H1 (cell line): ENCODE data around the gene CACNA2D4. TPM values are rescaled to one million over a fixed set of nuclear protein-coding genes. Genes with fewer than 3 reads are reported as not detected.

Experiments used
- CTCF ChIA-PET: fragments of 300-600 bp; sonication (Branson Sonifier 250); formaldehyde crosslinking; loops from one replicate; lab custom pipeline; 2021; ENCODE audit not compliant: partially characterized antibody; lab: Charles Lee
- POLR2A ChIA-PET: fragments of 300-600 bp; sonication (Branson Sonifier 250); formaldehyde crosslinking; loops from one replicate; lab custom pipeline; 2021; ENCODE audit warnings: inconsistent platforms; ENCODE audit not compliant: partially characterized antibody; lab: Charles Lee
- DNase-seq, 2 experiments: peaks; one replicate each; pipeline versions ENCODE4 v3.0.0 to v3.0.0-alpha.2; 2010 to 2022; ENCODE audit warnings: low spot score in 2 of 2, low read depth in 1 of 2, mixed read lengths in 1 of 2
- FAIRE-seq: peaks from 2 replicates; lab custom pipeline; 2011; peaks lifted over from hg19 to GRCh38; lab: Jason Lieb, UNC
- H2AFZ ChIP-seq: 2 replicates; pipeline ENCODE4 v1.8.1; 2012; ENCODE audit warnings: low read length, inconsistent platforms
- H2AK5ac ChIP-seq: 2 replicates; pipeline ENCODE4 v1.6.1; 2013; ENCODE audit warnings: low read depth, low read length
- H2BK120ac ChIP-seq: replicated peaks from 2 replicates; pipeline ENCODE3; 2013; ENCODE audit warnings: low read depth, low read length, inconsistent platforms
- H2BK12ac ChIP-seq: 2 replicates; pipeline ENCODE4 v1.6.1; 2013; ENCODE audit warnings: low read depth, low read length
- H2BK15ac ChIP-seq: 2 replicates; pipeline ENCODE4 v1.6.1; 2013; ENCODE audit warnings: low read length
- H2BK20ac ChIP-seq: 2 replicates; pipeline ENCODE4 v1.6.1; 2013; ENCODE audit warnings: low read length
- H2BK5ac ChIP-seq: 2 replicates; pipeline ENCODE4 v1.6.1; 2013; ENCODE audit warnings: low read depth, low read length
- H3K14ac ChIP-seq: 2 replicates; pipeline ENCODE4 v1.6.1; 2013; ENCODE audit warnings: inconsistent platforms; ENCODE audit not compliant: insufficient read length
- H3K18ac ChIP-seq: 2 replicates; pipeline ENCODE4 v1.6.1; 2013; ENCODE audit warnings: low read length; ENCODE audit errors: extremely low read depth
- H3K23ac ChIP-seq: 2 replicates; pipeline ENCODE4 v1.6.1; 2013; ENCODE audit warnings: inconsistent platforms; ENCODE audit not compliant: insufficient read length
- H3K23me2 ChIP-seq: 2 replicates; pipeline ENCODE4 v1.6.1; 2013; ENCODE audit warnings: low read depth, low read length
- H3K27ac ChIP-seq: 2 replicates; pipeline ENCODE4 v1.6.1; 2011; ENCODE audit warnings: low read depth, low read length, inconsistent platforms
- H3K27me3 ChIP-seq, 4 experiments: replicated peaks in 1 of 4; 1 replicate in 1 of 4; 2 replicates in 3 of 4; pipeline versions ENCODE4 v1.6.1 to v1.8.1; 2011 to 2013; ENCODE audit warnings: low read length in 3 of 4, mild to moderate bottlenecking in 3 of 4, inconsistent platforms in 2 of 4, mixed read lengths in 2 of 4, moderate library complexity in 1 of 4; ENCODE audit not compliant: control insufficient read depth in 3 of 4, insufficient read depth in 3 of 4; ENCODE audit errors: extremely low read depth in 1 of 4
- H3K36me3 ChIP-seq, 4 experiments: 2 replicates each; pipeline versions ENCODE4 v1.6.1 to v1.8.1; 2011 to 2013; ENCODE audit warnings: mild to moderate bottlenecking in 4 of 4, low read length in 3 of 4, moderate library complexity in 2 of 4, control low read depth in 1 of 4, inconsistent platforms in 1 of 4; ENCODE audit not compliant: insufficient read depth in 4 of 4, control insufficient read depth in 2 of 4
- H3K4ac ChIP-seq: replicated peaks from 2 replicates; pipeline ENCODE3; 2013; ENCODE audit warnings: low read length, low read depth, mixed read lengths, inconsistent platforms; ENCODE audit not compliant: insufficient read length
- H3K4me1 ChIP-seq, 4 experiments: replicated peaks in 1 of 4; 1 replicate in 1 of 4; 2 replicates in 3 of 4; pipeline versions ENCODE4 v1.6.1 to v1.8.1; 2011 to 2013; ENCODE audit warnings: low read length in 3 of 4, inconsistent platforms in 2 of 4, mixed read lengths in 1 of 4; ENCODE audit not compliant: insufficient read depth in 4 of 4, control insufficient read depth in 3 of 4
- H3K4me2 ChIP-seq, 2 experiments: 2 replicates each; pipeline versions ENCODE4 v1.6.1 to v1.8.1; 2011 to 2013; ENCODE audit warnings: low read depth in 2 of 2, low read length in 2 of 2, control low read depth in 1 of 2, inconsistent platforms in 1 of 2, mild to moderate bottlenecking in 1 of 2; ENCODE audit not compliant: insufficient read depth in 1 of 2
- H3K4me3 ChIP-seq, 4 experiments: fragments of 200-600, 300-600 bp in 1 of 4; sonication (generic), shearing (Covaris generic), sonication (Bioruptor Twin) in 1 of 4; 2 replicates each; pipeline versions ENCODE4 v1.5.1 to v1.8.1; 2011 to 2016; ENCODE audit warnings: low read length in 4 of 4, low read depth in 3 of 4, control low read depth in 2 of 4, inconsistent platforms in 2 of 4, mild to moderate bottlenecking in 2 of 4, mixed read lengths in 1 of 4, moderate library complexity in 1 of 4; ENCODE audit not compliant: insufficient read depth in 2 of 4; ENCODE audit errors: extremely low read depth in 1 of 4
- H3K56ac ChIP-seq: replicated peaks from 2 replicates; pipeline ENCODE3; 2013; ENCODE audit warnings: low read depth, mild to moderate bottlenecking, mixed read lengths, low read length, inconsistent platforms; ENCODE audit not compliant: insufficient read length
- H3K79me1 ChIP-seq: 2 replicates; pipeline ENCODE4 v1.6.1; 2013; ENCODE audit warnings: low read depth, low read length, control low read depth
- H3K79me2 ChIP-seq, 2 experiments: 2 replicates each; pipeline versions ENCODE4 v1.6.1 to v1.8.1; 2012 to 2013; ENCODE audit warnings: low read length in 2 of 2, mild to moderate bottlenecking in 2 of 2, inconsistent platforms in 1 of 2; ENCODE audit not compliant: insufficient read depth in 2 of 2, control insufficient read depth in 1 of 2
- H3K9ac ChIP-seq, 4 experiments: replicated peaks in 1 of 4; 1 replicate in 1 of 4; 2 replicates in 3 of 4; pipeline versions ENCODE4 v1.6.1 to v1.8.1; 2011 to 2013; ENCODE audit warnings: low read depth in 3 of 4, low read length in 3 of 4, control low read depth in 2 of 4, mild to moderate bottlenecking in 2 of 4, moderate library complexity in 2 of 4, inconsistent platforms in 1 of 4; ENCODE audit errors: extremely low read depth in 1 of 4
- H3K9me3 ChIP-seq, 2 experiments: 2 replicates each; pipeline versions ENCODE4 v1.6.1 to v1.8.1; 2012 to 2013; ENCODE audit warnings: mild to moderate bottlenecking in 2 of 2, moderate library complexity in 2 of 2, control low read depth in 1 of 2, inconsistent platforms in 1 of 2, low read depth in 1 of 2, low read length in 1 of 2, mixed read lengths in 1 of 2; ENCODE audit not compliant: insufficient read depth in 2 of 2
- H4K20me1 ChIP-seq, 2 experiments: replicated peaks in 1 of 2; 2 replicates each; pipeline versions ENCODE3 to v1.8.1; 2011 to 2013; ENCODE audit warnings: inconsistent platforms in 2 of 2, low read length in 2 of 2, mild to moderate bottlenecking in 1 of 2; ENCODE audit not compliant: insufficient read depth in 2 of 2, control insufficient read depth in 1 of 2
- H4K5ac ChIP-seq: 2 replicates; pipeline ENCODE4 v1.6.1; 2013; ENCODE audit warnings: low read length, low read depth, mixed read lengths, inconsistent platforms; ENCODE audit not compliant: insufficient read length
- H4K8ac ChIP-seq: 2 replicates; pipeline ENCODE4 v1.8.0; 2013; ENCODE audit warnings: mild to moderate bottlenecking, moderate library complexity, low read length, inconsistent platforms; ENCODE audit not compliant: insufficient read depth; ENCODE audit errors: extremely low read depth
- H4K91ac ChIP-seq: replicated peaks from 2 replicates; pipeline ENCODE3; 2013; ENCODE audit warnings: low read length, mixed read lengths, inconsistent platforms; ENCODE audit not compliant: insufficient read length
- RXRA ChIP-seq: IDR thresholded peaks from 2 replicates; pipeline ENCODE4 v1.6.1; 2011; ENCODE audit warnings: low read depth, mild to moderate bottlenecking, low read length, moderate library complexity; ENCODE audit not compliant: insufficient read depth
- SP1 ChIP-seq: IDR thresholded peaks from 2 replicates; pipeline ENCODE4 v1.6.1; 2011; ENCODE audit warnings: low read depth, low read length
- WGBS, 2 experiments: shearing (Covaris generic) in 1 of 2; methylation state at CpG; one replicate each; pipeline versions ENCODE4 v1.1.6 to v1.1.7; 2013 to 2015; ENCODE audit warnings: low lambda C conversion rate in 2 of 2, mixed read lengths in 2 of 2, inconsistent platforms in 1 of 2, low coverage in 1 of 2, missing lambda C conversion rate in 1 of 2; ENCODE audit not compliant: insufficient replicate concordance in 2 of 2, insufficient coverage in 1 of 2, insufficient read length in 1 of 2; ENCODE audit errors: extremely low coverage in 1 of 2, missing lambda C conversion rate in 1 of 2; 5-methylcytosine and 5-hydroxymethylcytosine counted together
- polyA plus RNA-seq, 7 experiments: library from polyadenylated mRNA; depleted of rRNA in 3 of 7; stranded (reverse) in 5 of 7; unstranded in 2 of 7; fragments of >200 nt in 5 of 7; fragments of 200-250 nt in 2 of 7; gene quantifications; 1 replicate in 5 of 7; 2 replicates in 1 of 7; 4 replicates in 1 of 7; pipeline versions ENCODE4 v1.2.1 to v1.2.3, GENCODE V29; 2011 to 2013; ENCODE audit warnings: missing spikeins in 2 of 7, mixed read lengths in 2 of 7
- total RNA-seq: library from RNA; stranded (reverse); fragmentation: NEBNext Ultra II Directional; extraction: Animal tissue kit (Norgen Biotek cat#: 25700); gene quantifications from 2 replicates; pipeline ENCODE4 v1.2.1, GENCODE V29; 2021

Gene CACNA2D4
- total and polyA plus RNA-seq, 2 of the 8 experiments (the other 6 are each of a cell fraction or from before 2014, with no cell fraction given), result 0.44 to 0.88 TPM

DNA sequence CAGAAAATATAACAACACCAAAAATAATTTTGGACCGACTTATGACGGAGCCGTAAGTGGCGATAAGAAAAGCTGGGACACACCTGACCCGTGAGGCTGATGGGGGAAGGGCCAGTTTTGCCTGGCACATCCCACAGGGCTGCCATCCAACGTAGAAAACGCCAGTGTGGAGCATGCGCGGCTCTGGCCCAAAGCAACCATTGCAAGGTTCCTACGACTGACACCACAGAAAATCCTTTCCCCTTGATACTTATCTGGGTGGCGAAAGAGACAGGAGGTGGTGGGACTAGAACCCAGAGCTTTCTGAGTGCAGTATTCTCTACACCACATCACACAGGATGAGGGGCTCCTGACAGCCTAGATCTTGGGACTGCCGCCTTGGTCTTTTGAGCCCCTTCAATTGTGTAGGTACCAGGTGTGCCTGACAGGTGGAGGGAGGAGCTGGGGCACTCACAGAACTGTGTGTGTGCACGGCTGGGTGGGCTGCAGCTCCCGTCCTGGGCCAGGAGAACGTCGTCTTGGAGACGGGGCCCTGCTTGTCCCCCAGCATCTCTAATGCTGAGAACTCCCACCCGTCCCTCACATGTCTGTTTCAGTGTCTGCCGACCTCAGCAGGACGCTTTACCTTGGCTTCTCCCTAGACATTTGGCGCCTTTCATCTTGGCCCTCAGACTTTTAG is 17.4 kb upstream of the CACNA2D4 start:
- no peak overlapping the region for H3K27ac ChIP-seq
- H3K9me3 ChIP-seq, result no peaks in the 10 kb centered on the region
- H3K4me3 ChIP-seq, result no peak overlapping the region
- H3K18ac ChIP-seq, result no peak overlapping the region
- peak in 1 of 2 experiments; percentile 41 for DNase-seq
- ChIA-PET POLR2A (no interaction called here), CTCF (interaction anchor here (1.1 to 2.5 kb wide), 5 partner anchors 48 to 287 kb away, joined by 3 to 14 read pairs (median 4); no protein-coding TSS in a partner anchor)
- H2BK20ac ChIP-seq, result no peak overlapping the region
- H3K4ac ChIP-seq, result no peak overlapping the region
- peaks cover 0 to 3% (median 0%) of the 10 kb centered on the region in 4 experiments; a peak in 1 of 8 replicates for H3K36me3 ChIP-seq
- no peak overlapping the region for H4K8ac ChIP-seq
- peaks cover 5% of the 10 kb centered on the region for H3K23me2 ChIP-seq
- H2AK5ac ChIP-seq, result no peak overlapping the region
- H2BK5ac ChIP-seq, result no peak overlapping the region
- H2AFZ ChIP-seq, result no peak overlapping the region
- H3K23ac ChIP-seq, result no peak overlapping the region
- H4K5ac ChIP-seq, result no peak overlapping the region
- H3K56ac ChIP-seq, result no peak overlapping the region
- H4K20me1 ChIP-seq, result peaks cover 0 to 4% of the 10 kb centered on the region in 2 experiments
- H3K4me2 ChIP-seq, result no peak overlapping the region
- no peak overlapping the region for H3K9ac ChIP-seq
- H4K91ac ChIP-seq, result no peak overlapping the region
- H2BK15ac ChIP-seq, result no peak overlapping the region
- H2BK120ac ChIP-seq, result no peak overlapping the region
- no peaks in the 10 kb centered on the region; a peak in 1 of 7 replicates for H3K4me1 ChIP-seq
- 87% methylated on average over 21 of the region's 21 CpGs; no CpG with 5 or more reads in 1 of the 2 experiments for WGBS, 2 experiments
- H3K79me2 ChIP-seq, result no peaks in the 10 kb centered on the region
- H3K27me3 ChIP-seq, result no peaks in the 10 kb centered on the region; a peak in 1 of 7 replicates
- H2BK12ac ChIP-seq, result no peak overlapping the region
- no peak overlapping the region for H3K14ac ChIP-seq
- FAIRE-seq, result no peak
- H3K79me1 ChIP-seq, result no peaks in the 10 kb centered on the region
- TF ChIP-seq RXRA (no peak), SP1 (no peak)
